GM23338 (cell line): ENCODE measurements around the gene PTPRC. TPM values are rescaled to one million over a fixed set of nuclear protein-coding genes. Genes with fewer than 3 reads are reported as not detected.

ENCODE experiments used
- ATAC-seq: fragments of 200-7000 bp; cut with Tn5 transposase; 3 replicates; pipeline ENCODE4 v1.9.1; 2020
- DNase-seq: peaks from one replicate; pipeline ENCODE4 v3.0.0-alpha.2; 2015; ENCODE audit warnings: low spot score
- H2AFZ ChIP-seq: fragments of 200-600 bp; sonication (generic); 2 replicates; pipeline ENCODE4 v1.8.0; 2016; ENCODE audit warnings: antibody characterized with exemption, mild to moderate bottlenecking, moderate library complexity
- H3F3A ChIP-seq: fragments of 200-600 bp; sonication (generic); replicated peaks from 2 replicates; pipeline ENCODE4 v1.8.0; 2017; ENCODE audit warnings: antibody characterized with exemption, mixed run types, low read depth
- H3K27ac ChIP-seq: fragments of 200-600 bp; sonication (generic); 2 replicates; pipeline ENCODE4 v1.6.1; 2016; ENCODE audit warnings: low read depth
- H3K27me3 ChIP-seq: fragments of 200-600 bp; sonication (generic); 2 replicates; pipeline ENCODE4 v1.8.0; 2016; ENCODE audit warnings: mild to moderate bottlenecking, mixed run types, moderate library complexity; ENCODE audit not compliant: insufficient read depth
- H3K36me3 ChIP-seq: fragments of 200-600 bp; sonication (generic); 2 replicates; pipeline ENCODE4 v1.8.0; 2016; ENCODE audit warnings: mild to moderate bottlenecking; ENCODE audit not compliant: insufficient read depth
- H3K4me1 ChIP-seq: fragments of 200-600 bp; sonication (generic); 2 replicates; pipeline ENCODE4 v1.8.0; 2016; ENCODE audit warnings: mild to moderate bottlenecking, moderate library complexity; ENCODE audit not compliant: insufficient read depth
- H3K4me2 ChIP-seq: fragments of 200-600 bp; sonication (generic); 2 replicates; pipeline ENCODE4 v1.7.1; 2017; ENCODE audit warnings: mixed run types
- H3K4me3 ChIP-seq: fragments of 200-600 bp; sonication (generic); 2 replicates; pipeline ENCODE4 v1.6.1; 2016; ENCODE audit warnings: mixed run types
- H3K79me2 ChIP-seq: fragments of 200-600 bp; sonication (generic); replicated peaks from 2 replicates; pipeline ENCODE4 v1.8.0; 2017; ENCODE audit warnings: mild to moderate bottlenecking; ENCODE audit not compliant: insufficient read depth
- H3K9me2 ChIP-seq: fragments of 200-600 bp; sonication (generic); 2 replicates; pipeline ENCODE4 v1.8.0; 2017; ENCODE audit not compliant: insufficient read depth
- H4K20me1 ChIP-seq: fragments of 200-600 bp; sonication (generic); replicated peaks from 2 replicates; pipeline ENCODE4 v1.8.0; 2017; ENCODE audit warnings: mild to moderate bottlenecking; ENCODE audit not compliant: insufficient read depth
- H3K27ac Mint-ChIP-seq: 2 replicates; pipeline ENCODE4 v1.8.0; 2020; ENCODE audit warnings: inconsistent platforms, mild to moderate bottlenecking, moderate library complexity, mixed read lengths
- H3K27me3 Mint-ChIP-seq: 3 replicates; pipeline ENCODE4 v1.8.0; 2022; ENCODE audit warnings: low read depth, mild to moderate bottlenecking, moderate library complexity, mixed read lengths, inconsistent platforms; ENCODE audit not compliant: insufficient read depth, poor library complexity
- H3K36me3 Mint-ChIP-seq: 3 replicates; pipeline ENCODE4 v1.8.0; 2021; ENCODE audit warnings: low read depth, mild to moderate bottlenecking, inconsistent platforms, moderate library complexity, mixed read lengths
- H3K4me1 Mint-ChIP-seq: 3 replicates; pipeline ENCODE4 v1.8.0; 2020; ENCODE audit warnings: mild to moderate bottlenecking, inconsistent platforms, mixed read lengths
- H3K4me3 Mint-ChIP-seq: 3 replicates; pipeline ENCODE4 v1.8.0; 2021; ENCODE audit warnings: moderate library complexity, mild to moderate bottlenecking, inconsistent platforms, mixed read lengths
- H3K9me3 Mint-ChIP-seq: 3 replicates; pipeline ENCODE4 v1.8.0; 2020; ENCODE audit warnings: moderate library complexity, mild to moderate bottlenecking, inconsistent platforms, mixed read lengths
- CREB1 ChIP-seq: fragments of 250-450 bp; sonication (Bioruptor Pico); IDR thresholded peaks from 2 replicates; pipeline ENCODE4 v1.5.0; 2020; ENCODE audit warnings: low read depth, mild to moderate bottlenecking, moderate library complexity
- EZH2 ChIP-seq: fragments of 200-600 bp; sonication (generic); IDR thresholded peaks from one replicate; pipeline ENCODE4 v1.8.0; 2017; ENCODE audit warnings: antibody characterized with exemption, mild to moderate bottlenecking, low read depth; ENCODE audit not compliant: unreplicated experiment
- EZH2phosphoT487 ChIP-seq: fragments of 200-600 bp; sonication (generic); IDR thresholded peaks from one replicate; pipeline ENCODE4 v1.8.1; 2018; ENCODE audit warnings: antibody characterized with exemption; ENCODE audit not compliant: unreplicated experiment
- NANOG ChIP-seq: IDR thresholded peaks from 2 replicates; pipeline ENCODE4 v1.6.1; 2016; ENCODE audit warnings: antibody characterized with exemption, borderline replicate concordance
- ZNF114 ChIP-seq: fragments of 250-450 bp; sonication (Bioruptor Pico); IDR thresholded peaks from 2 replicates; pipeline ENCODE4 v1.5.0; 2020; ENCODE audit warnings: mild to moderate bottlenecking, moderate library complexity
- ZNF331 ChIP-seq: fragments of 250-450 bp; sonication (Bioruptor Pico); IDR thresholded peaks from 2 replicates; pipeline ENCODE4 v1.5.0; 2020; ENCODE audit warnings: low read depth, mild to moderate bottlenecking, moderate library complexity
- polyA plus RNA-seq: library from polyadenylated mRNA; unstranded; fragments of >200 nt; fragmentation: Nextera tagmentation; extraction: Ambion mirVana; gene quantifications from 2 replicates; pipeline ENCODE4 v1.2.1, GENCODE V29; 2016
- total RNA-seq: library from RNA; depleted of rRNA; stranded (reverse); fragments of >200 nt; shearing (Covaris generic); gene quantifications from 2 replicates; pipeline ENCODE4 v1.2.3, GENCODE V29; 2014
- TF ChIP-seq, protein P1 (sequence below): IDR thresholded peaks from one replicate; pipeline ENCODE4 v1.6.1; 2018; ENCODE audit warnings: antibody characterized with exemption; ENCODE audit not compliant: unreplicated experiment
- TF ChIP-seq, protein P2 (sequence below): IDR thresholded peaks from 2 replicates; pipeline ENCODE4 v1.6.1; 2016; ENCODE audit warnings: antibody characterized with exemption
- TF ChIP-seq, protein P3 (sequence below), 2 experiments: fragments of 200-600 bp in 1 of 2; sonication (generic) in 1 of 2; conservative IDR thresholded peaks; 2 replicates each; pipeline versions ENCODE4 v1.5.1 to v1.6.1; 2016 to 2017; ENCODE audit warnings: antibody characterized with exemption in 2 of 2, low read depth in 2 of 2, mild to moderate bottlenecking in 2 of 2, moderate library complexity in 1 of 2
- TF ChIP-seq, protein P4 (sequence below): fragments of 250-450 bp; sonication (Bioruptor Pico); IDR thresholded peaks from 2 replicates; pipeline ENCODE4 v1.5.0; 2020; ENCODE audit warnings: mild to moderate bottlenecking, moderate library complexity

Gene PTPRC
- total and polyA plus RNA-seq, 2 experiments from 2014 or later, result 0.10 to 0.52 TPM

DNA sequence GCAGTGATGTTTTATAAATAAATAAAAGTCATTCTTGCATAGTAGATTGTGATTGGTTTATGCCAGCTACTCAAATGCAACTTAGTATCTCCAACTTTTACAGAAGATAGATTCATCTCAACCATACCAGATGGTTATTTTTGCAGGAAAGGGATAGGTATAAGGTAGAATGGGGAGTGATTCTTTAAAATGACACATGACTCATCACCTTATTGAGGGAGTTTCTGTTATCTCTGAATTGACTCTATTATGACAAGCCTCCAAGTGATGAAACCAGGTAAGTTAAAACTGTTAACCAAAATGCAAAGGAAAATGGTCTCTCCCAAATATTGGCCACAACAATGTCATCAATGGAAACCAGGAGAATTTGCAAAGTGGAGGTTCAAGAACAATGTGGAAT, 54.5 kb downstream of the PTPRC start:
- H3K27ac Mint-ChIP-seq, result no peak overlapping the region; the same call in 1 of the 2 replicates
- no peaks in the 10 kb centered on the region for H3F3A ChIP-seq
- H3K9me3 Mint-ChIP-seq, result no peaks in the 10 kb centered on the region
- no peak overlapping the region for H3K4me3 ChIP-seq
- peaks cover 29% of the 10 kb centered on the region for H3K4me1 Mint-ChIP-seq
- TF ChIP-seq EZH2 (no peak), CREB1 (CRISPR knock-in tag) (no peak)
- TF ChIP-seq, protein P1, sequence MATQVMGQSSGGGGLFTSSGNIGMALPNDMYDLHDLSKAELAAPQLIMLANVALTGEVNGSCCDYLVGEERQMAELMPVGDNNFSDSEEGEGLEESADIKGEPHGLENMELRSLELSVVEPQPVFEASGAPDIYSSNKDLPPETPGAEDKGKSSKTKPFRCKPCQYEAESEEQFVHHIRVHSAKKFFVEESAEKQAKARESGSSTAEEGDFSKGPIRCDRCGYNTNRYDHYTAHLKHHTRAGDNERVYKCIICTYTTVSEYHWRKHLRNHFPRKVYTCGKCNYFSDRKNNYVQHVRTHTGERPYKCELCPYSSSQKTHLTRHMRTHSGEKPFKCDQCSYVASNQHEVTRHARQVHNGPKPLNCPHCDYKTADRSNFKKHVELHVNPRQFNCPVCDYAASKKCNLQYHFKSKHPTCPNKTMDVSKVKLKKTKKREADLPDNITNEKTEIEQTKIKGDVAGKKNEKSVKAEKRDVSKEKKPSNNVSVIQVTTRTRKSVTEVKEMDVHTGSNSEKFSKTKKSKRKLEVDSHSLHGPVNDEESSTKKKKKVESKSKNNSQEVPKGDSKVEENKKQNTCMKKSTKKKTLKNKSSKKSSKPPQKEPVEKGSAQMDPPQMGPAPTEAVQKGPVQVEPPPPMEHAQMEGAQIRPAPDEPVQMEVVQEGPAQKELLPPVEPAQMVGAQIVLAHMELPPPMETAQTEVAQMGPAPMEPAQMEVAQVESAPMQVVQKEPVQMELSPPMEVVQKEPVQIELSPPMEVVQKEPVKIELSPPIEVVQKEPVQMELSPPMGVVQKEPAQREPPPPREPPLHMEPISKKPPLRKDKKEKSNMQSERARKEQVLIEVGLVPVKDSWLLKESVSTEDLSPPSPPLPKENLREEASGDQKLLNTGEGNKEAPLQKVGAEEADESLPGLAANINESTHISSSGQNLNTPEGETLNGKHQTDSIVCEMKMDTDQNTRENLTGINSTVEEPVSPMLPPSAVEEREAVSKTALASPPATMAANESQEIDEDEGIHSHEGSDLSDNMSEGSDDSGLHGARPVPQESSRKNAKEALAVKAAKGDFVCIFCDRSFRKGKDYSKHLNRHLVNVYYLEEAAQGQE, result no peak
- TF ChIP-seq, protein P2, sequence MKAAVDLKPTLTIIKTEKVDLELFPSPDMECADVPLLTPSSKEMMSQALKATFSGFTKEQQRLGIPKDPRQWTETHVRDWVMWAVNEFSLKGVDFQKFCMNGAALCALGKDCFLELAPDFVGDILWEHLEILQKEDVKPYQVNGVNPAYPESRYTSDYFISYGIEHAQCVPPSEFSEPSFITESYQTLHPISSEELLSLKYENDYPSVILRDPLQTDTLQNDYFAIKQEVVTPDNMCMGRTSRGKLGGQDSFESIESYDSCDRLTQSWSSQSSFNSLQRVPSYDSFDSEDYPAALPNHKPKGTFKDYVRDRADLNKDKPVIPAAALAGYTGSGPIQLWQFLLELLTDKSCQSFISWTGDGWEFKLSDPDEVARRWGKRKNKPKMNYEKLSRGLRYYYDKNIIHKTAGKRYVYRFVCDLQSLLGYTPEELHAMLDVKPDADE, result no peak
- no peaks in the 10 kb centered on the region for H4K20me1 ChIP-seq
- H3K4me3 Mint-ChIP-seq, result no peak overlapping the region
- DNase-seq, result no peak
- no peak for ATAC-seq
- peaks cover 26% of the 10 kb centered on the region for H3K4me1 ChIP-seq
- no peak overlapping the region for H3K4me2 ChIP-seq
- H3K36me3 Mint-ChIP-seq, result no peaks in the 10 kb centered on the region
- H3K9me2 ChIP-seq, result no peaks in the 10 kb centered on the region
- H3K27me3 ChIP-seq, result no peaks in the 10 kb centered on the region
- H3K79me2 ChIP-seq, result no peaks in the 10 kb centered on the region
- H3K36me3 ChIP-seq, result no peaks in the 10 kb centered on the region
- H3K27ac ChIP-seq, result no peak overlapping the region
- no peak overlapping the region for H2AFZ ChIP-seq
- H3K27me3 Mint-ChIP-seq, result peaks cover 3% of the 10 kb centered on the region

DNA sequence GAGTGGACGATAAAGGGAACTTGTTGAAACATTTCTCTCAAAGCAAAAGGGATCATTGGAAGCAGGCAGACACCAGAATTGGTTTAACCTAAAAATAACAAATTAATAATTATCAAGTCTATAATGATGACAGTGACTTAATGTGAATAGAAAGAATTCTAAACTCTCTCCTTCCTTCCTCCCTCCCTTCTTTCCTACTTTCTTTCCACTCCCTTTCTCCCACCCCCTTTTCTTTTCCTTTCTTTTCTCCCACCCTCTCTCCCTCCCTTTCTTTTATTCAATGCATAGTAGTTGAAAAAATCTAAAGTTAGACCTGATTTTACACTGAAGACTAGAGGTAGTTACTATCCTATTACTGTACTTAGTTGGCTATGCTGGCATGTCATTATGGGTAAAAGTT, 55.7 kb downstream of the PTPRC start:
- Histone ChIP-seq H3F3A (no peaks in the 10 kb centered on the region), H3K4me2 (no peak overlapping the region), H3K27me3 (no peaks in the 10 kb centered on the region), H3K4me1 (peaks cover 23% of the 10 kb centered on the region), H3K4me3 (no peak overlapping the region), H4K20me1 (no peaks in the 10 kb centered on the region), H3K36me3 (no peaks in the 10 kb centered on the region), H3K79me2 (no peaks in the 10 kb centered on the region), H2AFZ (no peak overlapping the region), H3K27ac (no peak overlapping the region), H3K9me2 (no peaks in the 10 kb centered on the region)
- TF ChIP-seq EZH2phosphoT487 (no peak), ZNF331 (CRISPR knock-in tag) (no peak), ZNF114 (CRISPR knock-in tag) (no peak), EZH2 (no peak), NANOG (no peak)
- TF ChIP-seq, protein P3, sequence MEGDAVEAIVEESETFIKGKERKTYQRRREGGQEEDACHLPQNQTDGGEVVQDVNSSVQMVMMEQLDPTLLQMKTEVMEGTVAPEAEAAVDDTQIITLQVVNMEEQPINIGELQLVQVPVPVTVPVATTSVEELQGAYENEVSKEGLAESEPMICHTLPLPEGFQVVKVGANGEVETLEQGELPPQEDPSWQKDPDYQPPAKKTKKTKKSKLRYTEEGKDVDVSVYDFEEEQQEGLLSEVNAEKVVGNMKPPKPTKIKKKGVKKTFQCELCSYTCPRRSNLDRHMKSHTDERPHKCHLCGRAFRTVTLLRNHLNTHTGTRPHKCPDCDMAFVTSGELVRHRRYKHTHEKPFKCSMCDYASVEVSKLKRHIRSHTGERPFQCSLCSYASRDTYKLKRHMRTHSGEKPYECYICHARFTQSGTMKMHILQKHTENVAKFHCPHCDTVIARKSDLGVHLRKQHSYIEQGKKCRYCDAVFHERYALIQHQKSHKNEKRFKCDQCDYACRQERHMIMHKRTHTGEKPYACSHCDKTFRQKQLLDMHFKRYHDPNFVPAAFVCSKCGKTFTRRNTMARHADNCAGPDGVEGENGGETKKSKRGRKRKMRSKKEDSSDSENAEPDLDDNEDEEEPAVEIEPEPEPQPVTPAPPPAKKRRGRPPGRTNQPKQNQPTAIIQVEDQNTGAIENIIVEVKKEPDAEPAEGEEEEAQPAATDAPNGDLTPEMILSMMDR (conservative IDR thresholded peaks at IDR 0.05; ENCODE audit: low read depth in 2 of 2), result no peak
- TF ChIP-seq, protein P4, sequence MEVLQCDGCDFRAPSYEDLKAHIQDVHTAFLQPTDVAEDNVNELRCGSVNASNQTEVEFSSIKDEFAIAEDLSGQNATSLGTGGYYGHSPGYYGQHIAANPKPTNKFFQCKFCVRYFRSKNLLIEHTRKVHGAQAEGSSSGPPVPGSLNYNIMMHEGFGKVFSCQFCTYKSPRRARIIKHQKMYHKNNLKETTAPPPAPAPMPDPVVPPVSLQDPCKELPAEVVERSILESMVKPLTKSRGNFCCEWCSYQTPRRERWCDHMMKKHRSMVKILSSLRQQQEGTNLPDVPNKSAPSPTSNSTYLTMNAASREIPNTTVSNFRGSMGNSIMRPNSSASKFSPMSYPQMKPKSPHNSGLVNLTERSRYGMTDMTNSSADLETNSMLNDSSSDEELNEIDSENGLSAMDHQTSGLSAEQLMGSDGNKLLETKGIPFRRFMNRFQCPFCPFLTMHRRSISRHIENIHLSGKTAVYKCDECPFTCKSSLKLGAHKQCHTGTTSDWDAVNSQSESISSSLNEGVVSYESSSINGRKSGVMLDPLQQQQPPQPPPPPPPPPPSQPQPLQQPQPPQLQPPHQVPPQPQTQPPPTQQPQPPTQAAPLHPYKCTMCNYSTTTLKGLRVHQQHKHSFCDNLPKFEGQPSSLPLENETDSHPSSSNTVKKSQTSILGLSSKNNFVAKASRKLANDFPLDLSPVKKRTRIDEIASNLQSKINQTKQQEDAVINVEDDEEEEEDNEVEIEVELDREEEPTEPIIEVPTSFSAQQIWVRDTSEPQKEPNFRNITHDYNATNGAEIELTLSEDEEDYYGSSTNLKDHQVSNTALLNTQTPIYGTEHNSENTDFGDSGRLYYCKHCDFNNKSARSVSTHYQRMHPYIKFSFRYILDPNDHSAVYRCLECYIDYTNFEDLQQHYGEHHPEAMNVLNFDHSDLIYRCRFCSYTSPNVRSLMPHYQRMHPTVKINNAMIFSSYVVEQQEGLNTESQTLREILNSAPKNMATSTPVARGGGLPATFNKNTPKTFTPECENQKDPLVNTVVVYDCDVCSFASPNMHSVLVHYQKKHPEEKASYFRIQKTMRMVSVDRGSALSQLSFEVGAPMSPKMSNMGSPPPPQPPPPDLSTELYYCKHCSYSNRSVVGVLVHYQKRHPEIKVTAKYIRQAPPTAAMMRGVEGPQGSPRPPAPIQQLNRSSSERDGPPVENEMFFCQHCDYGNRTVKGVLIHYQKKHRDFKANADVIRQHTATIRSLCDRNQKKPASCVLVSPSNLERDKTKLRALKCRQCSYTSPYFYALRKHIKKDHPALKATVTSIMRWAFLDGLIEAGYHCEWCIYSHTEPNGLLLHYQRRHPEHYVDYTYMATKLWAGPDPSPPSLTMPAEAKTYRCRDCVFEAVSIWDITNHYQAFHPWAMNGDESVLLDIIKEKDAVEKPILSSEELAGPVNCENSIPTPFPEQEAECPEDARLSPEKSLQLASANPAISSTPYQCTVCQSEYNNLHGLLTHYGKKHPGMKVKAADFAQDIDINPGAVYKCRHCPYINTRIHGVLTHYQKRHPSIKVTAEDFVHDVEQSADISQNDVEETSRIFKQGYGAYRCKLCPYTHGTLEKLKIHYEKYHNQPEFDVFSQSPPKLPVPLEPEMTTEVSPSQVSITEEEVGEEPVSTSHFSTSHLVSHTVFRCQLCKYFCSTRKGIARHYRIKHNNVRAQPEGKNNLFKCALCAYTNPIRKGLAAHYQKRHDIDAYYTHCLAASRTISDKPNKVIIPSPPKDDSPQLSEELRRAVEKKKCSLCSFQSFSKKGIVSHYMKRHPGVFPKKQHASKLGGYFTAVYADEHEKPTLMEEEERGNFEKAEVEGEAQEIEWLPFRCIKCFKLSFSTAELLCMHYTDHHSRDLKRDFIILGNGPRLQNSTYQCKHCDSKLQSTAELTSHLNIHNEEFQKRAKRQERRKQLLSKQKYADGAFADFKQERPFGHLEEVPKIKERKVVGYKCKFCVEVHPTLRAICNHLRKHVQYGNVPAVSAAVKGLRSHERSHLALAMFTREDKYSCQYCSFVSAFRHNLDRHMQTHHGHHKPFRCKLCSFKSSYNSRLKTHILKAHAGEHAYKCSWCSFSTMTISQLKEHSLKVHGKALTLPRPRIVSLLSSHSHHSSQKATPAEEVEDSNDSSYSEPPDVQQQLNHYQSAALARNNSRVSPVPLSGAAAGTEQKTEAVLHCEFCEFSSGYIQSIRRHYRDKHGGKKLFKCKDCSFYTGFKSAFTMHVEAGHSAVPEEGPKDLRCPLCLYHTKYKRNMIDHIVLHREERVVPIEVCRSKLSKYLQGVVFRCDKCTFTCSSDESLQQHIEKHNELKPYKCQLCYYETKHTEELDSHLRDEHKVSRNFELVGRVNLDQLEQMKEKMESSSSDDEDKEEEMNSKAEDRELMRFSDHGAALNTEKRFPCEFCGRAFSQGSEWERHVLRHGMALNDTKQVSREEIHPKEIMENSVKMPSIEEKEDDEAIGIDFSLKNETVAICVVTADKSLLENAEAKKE (CRISPR knock-in tag), result no peak
- Mint-ChIP-seq H3K27ac (no peak overlapping the region), H3K36me3 (no peaks in the 10 kb centered on the region), H3K4me3 (no peak overlapping the region), H3K4me1 (peaks cover 32% of the 10 kb centered on the region), H3K9me3 (no peaks in the 10 kb centered on the region), H3K27me3 (peaks cover 3% of the 10 kb centered on the region)
- DNase-seq, result no peak
- no peak for ATAC-seq
